ENCODE measurements around the gene MYO1E. TPM values are rescaled to one million over a fixed set of nuclear protein-coding genes. Genes with fewer than 3 reads are reported as not detected.

MYO1E gene
- total RNA-seq, 4 donors from 2014 or later: 23.3 to 99.8 (median 66.5) TPM

DNA sequence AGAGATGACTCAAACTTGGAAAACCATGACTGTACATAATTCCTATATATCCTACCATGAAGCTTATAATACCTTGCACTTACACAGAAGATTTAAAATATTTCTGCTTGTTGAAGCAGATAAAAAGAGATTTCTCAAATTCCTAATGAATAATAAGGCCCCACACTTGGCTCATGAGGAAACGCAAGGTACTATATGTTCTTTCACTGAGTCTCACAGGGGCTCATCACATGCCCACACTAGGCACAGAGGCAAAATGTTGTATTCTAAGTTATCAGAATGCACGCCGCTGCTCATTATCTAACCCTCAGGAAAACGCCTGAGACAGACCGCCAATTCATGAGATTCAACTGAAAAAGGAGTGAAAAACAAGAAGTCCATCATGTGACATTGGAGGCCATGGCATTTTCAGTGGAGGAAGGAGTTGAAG lies 5.6 kb downstream of the MYO1E start:
- Histone ChIP-seq H3K4me1 (peaks cover 0 to 7% of the 10 kb centered on the region in 2 donors), H3K27me3 (no peaks in the 10 kb centered on the region), H3K4me3 (no peak overlapping the region), H3K27ac (no peak overlapping the region), H3K36me3 (no peaks in the 10 kb centered on the region), H3K9me3 (no peaks in the 10 kb centered on the region)
- no peak for DNase-seq
- intact Hi-C loops (cut with DNase I; ENCODE audit: low total_unique reads): no loop called here
- TF ChIP-seq, protein P1, sequence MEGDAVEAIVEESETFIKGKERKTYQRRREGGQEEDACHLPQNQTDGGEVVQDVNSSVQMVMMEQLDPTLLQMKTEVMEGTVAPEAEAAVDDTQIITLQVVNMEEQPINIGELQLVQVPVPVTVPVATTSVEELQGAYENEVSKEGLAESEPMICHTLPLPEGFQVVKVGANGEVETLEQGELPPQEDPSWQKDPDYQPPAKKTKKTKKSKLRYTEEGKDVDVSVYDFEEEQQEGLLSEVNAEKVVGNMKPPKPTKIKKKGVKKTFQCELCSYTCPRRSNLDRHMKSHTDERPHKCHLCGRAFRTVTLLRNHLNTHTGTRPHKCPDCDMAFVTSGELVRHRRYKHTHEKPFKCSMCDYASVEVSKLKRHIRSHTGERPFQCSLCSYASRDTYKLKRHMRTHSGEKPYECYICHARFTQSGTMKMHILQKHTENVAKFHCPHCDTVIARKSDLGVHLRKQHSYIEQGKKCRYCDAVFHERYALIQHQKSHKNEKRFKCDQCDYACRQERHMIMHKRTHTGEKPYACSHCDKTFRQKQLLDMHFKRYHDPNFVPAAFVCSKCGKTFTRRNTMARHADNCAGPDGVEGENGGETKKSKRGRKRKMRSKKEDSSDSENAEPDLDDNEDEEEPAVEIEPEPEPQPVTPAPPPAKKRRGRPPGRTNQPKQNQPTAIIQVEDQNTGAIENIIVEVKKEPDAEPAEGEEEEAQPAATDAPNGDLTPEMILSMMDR (IDR thresholded peaks at IDR 0.05): no peak
- TF ChIP-seq POLR2A (IDR thresholded peaks at IDR 0.05): no peak

DNA sequence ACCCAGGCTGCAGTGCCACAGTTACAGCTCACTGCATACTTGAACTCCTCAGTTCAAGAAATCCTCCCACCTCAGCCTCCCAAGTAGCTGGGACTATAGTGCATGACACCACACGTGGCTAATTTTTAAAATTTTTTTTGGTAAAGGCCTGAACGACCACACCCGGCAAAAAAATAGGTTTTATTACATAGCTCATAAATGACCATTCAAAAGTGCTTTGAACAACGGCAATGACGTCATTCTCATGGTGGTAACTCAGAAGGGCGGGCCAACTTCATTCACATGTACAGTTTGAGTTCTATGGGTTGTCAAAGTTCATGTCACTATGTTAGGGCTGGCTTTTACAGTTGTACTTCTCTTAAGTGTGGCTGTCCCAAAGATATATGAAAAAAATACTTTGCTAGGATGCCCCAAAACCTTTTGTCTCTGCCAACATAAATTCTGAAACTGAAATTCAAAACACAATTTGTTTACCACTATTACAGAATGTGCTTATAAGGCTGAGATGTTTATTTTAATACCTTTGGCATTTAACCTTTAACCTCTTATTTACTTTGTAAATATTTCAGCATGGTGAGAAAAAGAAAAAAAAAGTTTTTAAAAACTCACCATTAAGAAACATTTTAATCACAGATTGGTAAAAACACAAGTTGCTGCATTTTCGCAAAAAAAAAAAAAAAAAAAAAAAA lies 6.2 kb downstream of the MYO1E start:
- no peaks in the 10 kb centered on the region for H3K27me3 ChIP-seq
- no peak overlapping the region for H3K4me3 ChIP-seq
- DNase-seq: no peak
- no peaks in the 10 kb centered on the region for H3K36me3 ChIP-seq
- intact Hi-C loops (cut with DNase I; ENCODE audit: low total_unique reads): no loop called here
- H3K27ac ChIP-seq: no peak overlapping the region
- TF ChIP-seq, protein P1 (IDR thresholded peaks at IDR 0.05): no peak
- TF ChIP-seq POLR2A (IDR thresholded peaks at IDR 0.05): no peak
- H3K4me1 ChIP-seq: peaks cover 0 to 7% of the 10 kb centered on the region in 2 donors
- no peaks in the 10 kb centered on the region for H3K9me3 ChIP-seq

DNA sequence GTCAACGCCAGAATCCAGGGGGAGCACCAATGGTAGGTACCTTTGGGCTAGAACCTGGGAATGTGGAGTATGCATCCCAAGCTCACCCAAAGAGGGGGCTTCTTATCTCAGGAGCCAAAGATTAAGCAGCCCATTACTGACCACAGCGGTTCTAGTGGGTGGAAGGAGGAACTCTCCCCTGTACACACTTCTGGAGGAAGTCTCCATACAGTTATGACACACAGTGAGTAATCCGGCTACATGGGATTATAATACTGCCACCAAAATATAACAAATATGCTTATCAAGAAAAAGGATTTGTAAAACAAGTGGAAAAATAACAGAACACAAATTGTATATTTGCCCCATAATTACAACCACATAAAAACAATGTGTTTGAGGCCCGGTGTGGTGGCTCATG lies 8.4 kb downstream of the MYO1E start:
- no peaks in the 10 kb centered on the region for H3K9me3 ChIP-seq
- H3K4me1 ChIP-seq: no peaks in the 10 kb centered on the region
- intact Hi-C loops (cut with DNase I; ENCODE audit: low total_unique reads): no loop called here
- H3K27ac ChIP-seq: no peak overlapping the region
- TF ChIP-seq, protein P1 (IDR thresholded peaks at IDR 0.05): no peak
- TF ChIP-seq POLR2A (IDR thresholded peaks at IDR 0.05): no peak
- no peak overlapping the region for H3K4me3 ChIP-seq
- H3K36me3 ChIP-seq: no peaks in the 10 kb centered on the region
- H3K27me3 ChIP-seq: no peaks in the 10 kb centered on the region
- DNase-seq: no peak

DNA sequence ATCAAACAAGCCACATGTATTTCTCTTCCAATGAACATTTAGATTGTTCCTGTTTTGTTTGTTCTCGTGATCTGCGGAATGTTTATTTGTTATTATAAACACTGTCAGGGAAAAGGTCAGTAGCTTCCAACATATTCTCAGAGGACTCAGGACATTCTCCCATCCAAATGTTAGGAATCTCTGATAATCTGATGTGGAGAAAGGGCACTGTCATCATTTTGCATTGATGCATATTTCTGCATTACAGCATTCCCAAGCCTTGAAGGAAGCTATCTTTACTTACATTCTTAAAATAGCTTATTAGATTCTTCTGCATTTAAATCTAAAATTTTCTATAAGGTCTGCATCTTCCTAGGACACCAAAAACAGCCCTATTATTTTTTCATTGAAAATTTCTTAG lies 10.3 kb downstream of the MYO1E start:
- intact Hi-C loops (cut with DNase I; ENCODE audit: low total_unique reads): no loop called here

DNA sequence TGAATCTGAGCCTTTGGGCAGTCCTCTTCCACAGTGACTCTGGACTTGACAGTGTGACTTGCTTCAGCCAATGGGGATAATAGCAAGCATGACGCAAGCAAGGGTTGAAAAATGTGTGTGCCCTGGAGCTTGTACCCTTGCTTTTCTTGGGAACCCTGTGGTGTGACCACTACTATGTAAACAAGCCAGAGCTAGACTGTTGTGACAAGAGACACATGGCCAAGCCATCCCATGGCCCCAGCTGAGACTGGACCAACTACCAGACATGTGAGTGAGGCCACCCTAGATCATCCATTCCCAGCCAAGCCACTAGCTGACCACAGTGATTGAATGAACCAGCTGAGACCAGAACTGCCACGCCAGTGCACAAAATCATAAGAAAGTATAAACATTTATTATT lies 11.8 kb downstream of the MYO1E start:
- DNase-seq: no peak
- H3K27ac ChIP-seq: no peak overlapping the region
- TF ChIP-seq, protein P1 (IDR thresholded peaks at IDR 0.05): no peak
- TF ChIP-seq POLR2A (IDR thresholded peaks at IDR 0.05): no peak
- no peaks in the 10 kb centered on the region for H3K4me1 ChIP-seq
- H3K27me3 ChIP-seq: no peaks in the 10 kb centered on the region
- H3K9me3 ChIP-seq: no peaks in the 10 kb centered on the region
- no peaks in the 10 kb centered on the region for H3K36me3 ChIP-seq
- no peak overlapping the region for H3K4me3 ChIP-seq
- intact Hi-C loops (cut with DNase I; ENCODE audit: low total_unique reads): no loop called here

More for the DNA sequence above, 10.3 kb downstream of the MYO1E start:
- Histone ChIP-seq H3K36me3 (no peaks in the 10 kb centered on the region), H3K27me3 (no peaks in the 10 kb centered on the region), H3K4me3 (no peak overlapping the region), H3K27ac (no peak overlapping the region), H3K4me1 (no peaks in the 10 kb centered on the region), H3K9me3 (no peaks in the 10 kb centered on the region)
- TF ChIP-seq, protein P1 (IDR thresholded peaks at IDR 0.05): no peak
- TF ChIP-seq POLR2A (IDR thresholded peaks at IDR 0.05): no peak
- no peak for DNase-seq

All from uterus (tissue), 4 donors.